ENCODE measurements around the gene CCDC126.

DNA sequence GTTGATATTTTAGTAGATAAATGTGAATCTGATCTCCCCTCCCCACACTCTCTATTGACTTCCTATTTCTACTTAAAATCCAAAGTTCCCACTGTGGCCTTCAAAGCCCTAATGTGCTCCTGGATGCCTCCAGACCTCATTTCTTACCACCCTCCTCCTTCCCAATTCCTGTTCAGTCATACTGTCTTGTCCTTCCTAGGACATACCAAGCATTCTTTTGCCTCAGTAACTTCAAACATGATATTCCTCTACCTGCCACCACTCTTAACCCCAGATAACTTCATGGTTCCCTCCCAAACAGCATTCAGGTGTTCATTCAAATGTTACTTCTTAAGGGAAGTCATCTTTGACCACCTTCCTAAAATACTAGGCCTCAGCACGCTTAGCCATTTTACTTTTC is 48.6 kb downstream of the CCDC126 start:
- TF ChIP-seq POLR2A (IDR thresholded peaks at IDR 0.05; ENCODE audit: low read depth, low read length) (no peak), POLR2AphosphoS5 (IDR thresholded peaks at IDR 0.05; ENCODE audit: low read depth, low read length) (no peak)

Data from GM12891 (cell line).